ENCODE measurements around the gene MAL.

DNA sequence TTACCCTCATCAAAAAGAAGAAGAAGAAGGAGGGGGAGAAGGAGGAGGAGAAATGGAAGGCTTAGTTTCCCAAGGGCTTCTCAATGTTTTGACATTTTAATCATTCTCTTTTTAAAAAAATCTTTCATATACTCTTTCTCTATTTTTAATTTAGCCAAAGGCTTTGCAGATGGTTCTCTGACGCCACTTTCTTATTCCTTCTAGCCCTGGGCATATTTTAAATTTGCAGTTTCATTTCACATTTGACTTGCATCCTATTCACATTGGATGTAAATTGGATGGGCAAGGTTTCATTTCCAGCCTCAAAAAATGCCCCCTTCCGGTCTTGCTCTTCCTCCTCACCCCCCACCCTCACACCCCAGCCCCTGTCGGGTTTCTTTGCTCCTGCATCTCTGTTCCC, 29.8 kb downstream of the MAL start:
- no peak for TF ChIP-seq POLR2AphosphoS5 (IDR thresholded peaks at IDR 0.05; ENCODE audit: low read depth, low read length)
- no peak for TF ChIP-seq POLR2A (IDR thresholded peaks at IDR 0.05; ENCODE audit: low read depth, low read length)
- no peak for TF ChIP-seq TAF1 (IDR thresholded peaks at IDR 0.05; ENCODE audit: borderline replicate concordance, low read depth, low read length)

All from GM12892 (cell line).